ENCODE data around the gene PHF21A.

GRCh38 chr11:45924036-45924915 lies 197.0 kb downstream of the PHF21A start:
- TF ChIP-seq GATA2 (IDR thresholded peaks at IDR 0.05; ENCODE audit: low read depth, low read length) (no peak), GATA3 (IDR thresholded peaks at IDR 0.05; ENCODE audit: low read depth, low read length) (no peak)
